ELR (cell line): ENCODE measurements around the gene RNF225.
"Not testable (repeated sequence)": the region's sequence is repeated elsewhere in the genome, so short reads cannot be mapped to it uniquely, and the experiment has no call there.

ENCODE experiments used
- DNase-seq: peaks from one replicate; pipeline ENCODE4 v3.0.0-alpha.2; 2015; ENCODE audit warnings: low read depth

The RNF225 gene

GRCh38 chr19:58395220-58395978 lies at the start of gene RNF225:
TSS of gene RNF225 (plus strand) at chr19:58395656. CDS start at chr19:58396090, 434 bp downstream.
- no peak for DNase-seq

GRCh38 chr19:58346961-58347929 lies 48.2 kb upstream of the RNF225 start:
- peak; percentile 76 for DNase-seq

- DNase-seq: not testable (repeated sequence)
These were observed 47.4 kb upstream of the RNF225 start for GRCh38 chr19:58348080-58348479.

GRCh38 chr19:58349590-58349989 lies 45.9 kb upstream of the RNF225 start:
- DNase-seq: no peak

GRCh38 chr19:58350001-58350861 lies 45.2 kb upstream of the RNF225 start:
- no peak for DNase-seq

- DNase-seq: no peak
These were observed 44.4 kb upstream of the RNF225 start for GRCh38 chr19:58350871-58351557.

GRCh38 chr19:58351558-58351878 lies 43.9 kb upstream of the RNF225 start:
- no peak for DNase-seq

- no peak for DNase-seq
These were observed 43.3 kb upstream of the RNF225 start for GRCh38 chr19:58351990-58352755.

- no peak for DNase-seq
These were observed 42.4 kb upstream of the RNF225 start, which contains the start of gene A1BG for GRCh38 chr19:58352760-58353671. TSS of gene A1BG (minus strand) at chr19:58353492. CDS start at chr19:58353437, 55 bp downstream.

GRCh38 chr19:58353717-58354477 lies 41.6 kb upstream of the RNF225 start:
- no peak for DNase-seq

GRCh38 chr19:58354478-58355030 lies 40.9 kb upstream of the RNF225 start:
- DNase-seq: no peak

GRCh38 chr19:58355215-58355796 lies 40.1 kb upstream of the RNF225 start:
- no peak for DNase-seq

GRCh38 chr19:58355908-58356765 lies 39.3 kb upstream of the RNF225 start:
- DNase-seq: no peak

GRCh38 chr19:58356766-58357480 lies 38.5 kb upstream of the RNF225 start:
- DNase-seq: no peak

GRCh38 chr19:58357481-58358145 lies 37.8 kb upstream of the RNF225 start:
- DNase-seq: no peak

GRCh38 chr19:58361900-58362271 lies 33.6 kb upstream of the RNF225 start:
- peak; percentile 54 for DNase-seq
